ENCODE measurements around the gene TBC1D1.

The TBC1D1 gene

GRCh38 chr4:37890801-37891259 is at the start of gene TBC1D1:
Gene TBC1D1 (plus strand): TSS chr4:37891084. CDS start chr4:37902096, 11,012 bp downstream.
- DNase-seq = no peak

GRCh38 chr4:37844204-37844603 is 46.7 kb upstream of the TBC1D1 start:
- no peak for DNase-seq

GRCh38 chr4:37845201-37845600 is 45.7 kb upstream of the TBC1D1 start:
- no peak for DNase-seq

GRCh38 chr4:37847311-37847884 is 43.5 kb upstream of the TBC1D1 start:
- no peak for DNase-seq

- DNase-seq = no peak
These were observed 38.5 kb upstream of the TBC1D1 start for GRCh38 chr4:37852376-37852775.

- no peak for DNase-seq
These were observed 32.8 kb upstream of the TBC1D1 start for GRCh38 chr4:37858112-37858511.

- no peak for DNase-seq
These were observed 32.0 kb upstream of the TBC1D1 start for GRCh38 chr4:37858872-37859271.

GRCh38 chr4:37860266-37860665 is 30.6 kb upstream of the TBC1D1 start:
- DNase-seq = no peak

- DNase-seq = no peak
These were observed 27.9 kb upstream of the TBC1D1 start for GRCh38 chr4:37862961-37863360.

- no peak for DNase-seq
These were observed 26.1 kb upstream of the TBC1D1 start for GRCh38 chr4:37864786-37865185.

- no peak for DNase-seq
These were observed 25.4 kb upstream of the TBC1D1 start for GRCh38 chr4:37865450-37865849.

- DNase-seq = no peak
These were observed 23.8 kb upstream of the TBC1D1 start for GRCh38 chr4:37867102-37867501.

- DNase-seq = no peak
These were observed 22.6 kb upstream of the TBC1D1 start for GRCh38 chr4:37868238-37868637.

- DNase-seq = no peak
These were observed 18.4 kb upstream of the TBC1D1 start for GRCh38 chr4:37872310-37872988.

- no peak for DNase-seq
These were observed 17.5 kb upstream of the TBC1D1 start for GRCh38 chr4:37873386-37873785.

- DNase-seq = no peak
These were observed 14.7 kb upstream of the TBC1D1 start for GRCh38 chr4:37876156-37876555.

- DNase-seq = peak; percentile 24
These were observed 11.5 kb upstream of the TBC1D1 start for GRCh38 chr4:37879365-37879764.

- no peak for DNase-seq
These were observed 9.1 kb upstream of the TBC1D1 start for GRCh38 chr4:37881811-37882210.

- no peak for DNase-seq
These were observed 8.1 kb upstream of the TBC1D1 start for GRCh38 chr4:37882665-37883296.

- DNase-seq = no peak
These were observed 5.9 kb upstream of the TBC1D1 start for GRCh38 chr4:37884855-37885487.

GRCh38 chr4:37885496-37885895 is 5.4 kb upstream of the TBC1D1 start:
- no peak for DNase-seq

- no peak for DNase-seq
These were observed 759 bp upstream of the TBC1D1 start for GRCh38 chr4:37889849-37890800.
